ENCODE data around the gene PLEKHG4B.

Gene PLEKHG4B

GRCh38 chr5:155651-156410 lies 63.9 kb downstream of the PLEKHG4B start:
- no peaks in the 10 kb centered on the region for H3K9me2 ChIP-seq (replicated peaks; ENCODE audit: insufficient read depth, low read length)
- H3K27ac ChIP-seq (ENCODE audit: low read depth, low read length): no peak overlapping the region
- no peak overlapping the region for H3K9ac ChIP-seq (ENCODE audit: low read length)
- no peak overlapping the region for H3K4me2 ChIP-seq (ENCODE audit: low read depth, low read length, poor library complexity, severe bottlenecking)
- H3K9me3 ChIP-seq (ENCODE audit: insufficient read depth, low read length): peaks cover 5% of the 10 kb centered on the region; the same call in 1 of the 2 replicates
- no peaks in the 10 kb centered on the region for H3K36me3 ChIP-seq (ENCODE audit: low read length)
- TF ChIP-seq, protein P1, sequence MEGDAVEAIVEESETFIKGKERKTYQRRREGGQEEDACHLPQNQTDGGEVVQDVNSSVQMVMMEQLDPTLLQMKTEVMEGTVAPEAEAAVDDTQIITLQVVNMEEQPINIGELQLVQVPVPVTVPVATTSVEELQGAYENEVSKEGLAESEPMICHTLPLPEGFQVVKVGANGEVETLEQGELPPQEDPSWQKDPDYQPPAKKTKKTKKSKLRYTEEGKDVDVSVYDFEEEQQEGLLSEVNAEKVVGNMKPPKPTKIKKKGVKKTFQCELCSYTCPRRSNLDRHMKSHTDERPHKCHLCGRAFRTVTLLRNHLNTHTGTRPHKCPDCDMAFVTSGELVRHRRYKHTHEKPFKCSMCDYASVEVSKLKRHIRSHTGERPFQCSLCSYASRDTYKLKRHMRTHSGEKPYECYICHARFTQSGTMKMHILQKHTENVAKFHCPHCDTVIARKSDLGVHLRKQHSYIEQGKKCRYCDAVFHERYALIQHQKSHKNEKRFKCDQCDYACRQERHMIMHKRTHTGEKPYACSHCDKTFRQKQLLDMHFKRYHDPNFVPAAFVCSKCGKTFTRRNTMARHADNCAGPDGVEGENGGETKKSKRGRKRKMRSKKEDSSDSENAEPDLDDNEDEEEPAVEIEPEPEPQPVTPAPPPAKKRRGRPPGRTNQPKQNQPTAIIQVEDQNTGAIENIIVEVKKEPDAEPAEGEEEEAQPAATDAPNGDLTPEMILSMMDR (IDR thresholded peaks at IDR 0.05; ENCODE audit: insufficient read depth, low read length, poor library complexity, severe bottlenecking): no peak
- no peaks in the 10 kb centered on the region for H3F3A ChIP-seq (ENCODE audit: insufficient read depth)
- no peaks in the 10 kb centered on the region for H4K20me1 ChIP-seq (ENCODE audit: low read depth, low read length)
- H3K4me3 ChIP-seq (ENCODE audit: insufficient read depth, low read length, poor library complexity, severe bottlenecking): no peak overlapping the region
- no peak overlapping the region for H2AFZ ChIP-seq (ENCODE audit: low read depth, low read length, severe bottlenecking)
- no peaks in the 10 kb centered on the region for H3K27me3 ChIP-seq (ENCODE audit: low read length)
- no peaks in the 10 kb centered on the region for H3K79me2 ChIP-seq (ENCODE audit: insufficient read depth, low read length)

- Histone ChIP-seq H3K79me2 (ENCODE audit: insufficient read depth, low read length) (no peaks in the 10 kb centered on the region), H3K27me3 (ENCODE audit: low read length) (no peaks in the 10 kb centered on the region), H3K4me2 (ENCODE audit: low read depth, low read length, poor library complexity, severe bottlenecking) (no peak overlapping the region), H3F3A (ENCODE audit: insufficient read depth) (no peaks in the 10 kb centered on the region), H3K9me2 (replicated peaks; ENCODE audit: insufficient read depth, low read length) (no peaks in the 10 kb centered on the region), H4K20me1 (ENCODE audit: low read depth, low read length) (no peaks in the 10 kb centered on the region), H3K9ac (ENCODE audit: low read length) (no peak overlapping the region), H3K4me3 (ENCODE audit: insufficient read depth, low read length, poor library complexity, severe bottlenecking) (no peak overlapping the region), H3K9me3 (ENCODE audit: insufficient read depth, low read length) (peaks cover 5% of the 10 kb centered on the region; the same call in 1 of the 2 replicates), H3K36me3 (ENCODE audit: low read length) (no peaks in the 10 kb centered on the region), H2AFZ (ENCODE audit: low read depth, low read length, severe bottlenecking) (no peak overlapping the region), H3K27ac (ENCODE audit: low read depth, low read length) (no peak overlapping the region)
- no peak for TF ChIP-seq EZH2phosphoT487 (conservative IDR thresholded peaks at IDR 0.05; ENCODE audit: low read length)
- TF ChIP-seq, protein P1 (IDR thresholded peaks at IDR 0.05; ENCODE audit: insufficient read depth, low read length, poor library complexity, severe bottlenecking): no peak
These were observed 64.6 kb downstream of the PLEKHG4B start for GRCh38 chr5:156411-157072.

GRCh38 chr5:157126-157715 lies 65.3 kb downstream of the PLEKHG4B start:
- H3K9me3 ChIP-seq (ENCODE audit: insufficient read depth, low read length): peaks cover 5% of the 10 kb centered on the region; the same call in 1 of the 2 replicates

More at GRCh38 chr5:157126-157715, 65.3 kb downstream of the PLEKHG4B start:
- no peak for TF ChIP-seq EZH2phosphoT487 (conservative IDR thresholded peaks at IDR 0.05; ENCODE audit: low read length)
- TF ChIP-seq, protein P1 (IDR thresholded peaks at IDR 0.05; ENCODE audit: insufficient read depth, low read length, poor library complexity, severe bottlenecking): no peak
- no peaks in the 10 kb centered on the region for H3K27me3 ChIP-seq (ENCODE audit: low read length)
- no peaks in the 10 kb centered on the region for H3K9me2 ChIP-seq (replicated peaks; ENCODE audit: insufficient read depth, low read length)
- no peak overlapping the region for H3K4me2 ChIP-seq (ENCODE audit: low read depth, low read length, poor library complexity, severe bottlenecking)
- H3K9ac ChIP-seq (ENCODE audit: low read length): no peak overlapping the region
- H3K36me3 ChIP-seq (ENCODE audit: low read length): no peaks in the 10 kb centered on the region
- no peaks in the 10 kb centered on the region for H3F3A ChIP-seq (ENCODE audit: insufficient read depth)
- H3K4me3 ChIP-seq (ENCODE audit: insufficient read depth, low read length, poor library complexity, severe bottlenecking): no peak overlapping the region
- H3K27ac ChIP-seq (ENCODE audit: low read depth, low read length): no peak overlapping the region
- no peaks in the 10 kb centered on the region for H4K20me1 ChIP-seq (ENCODE audit: low read depth, low read length)
- no peaks in the 10 kb centered on the region for H3K79me2 ChIP-seq (ENCODE audit: insufficient read depth, low read length)
- no peak overlapping the region for H2AFZ ChIP-seq (ENCODE audit: low read depth, low read length, severe bottlenecking)
